ENCODE data around the gene ABCC1.
"Not testable (repeated sequence)": the region's sequence is repeated elsewhere in the genome, so short reads cannot be mapped to it uniquely, and the experiment has no call there.

ABCC1 gene

DNA sequence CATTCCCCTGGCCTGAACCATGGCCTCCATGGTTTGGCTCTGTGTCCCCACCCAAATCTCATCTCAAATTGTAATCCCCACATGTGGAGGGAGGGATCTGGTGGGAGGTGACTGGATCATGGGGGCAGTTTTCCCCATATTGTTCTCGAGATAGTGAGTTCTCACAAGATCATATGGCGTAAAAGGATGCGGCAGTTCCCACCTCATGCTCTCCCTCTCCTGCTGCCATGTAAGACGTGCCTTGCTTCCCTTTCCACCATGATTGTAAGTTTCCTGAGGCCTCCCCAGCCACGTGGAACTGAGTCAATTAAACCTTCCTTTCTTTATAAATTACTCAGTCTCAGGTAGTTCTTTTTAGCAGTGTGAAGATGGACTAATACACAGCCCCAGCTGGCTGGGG lies 212.4 kb downstream of the ABCC1 start:
- H3K27ac ChIP-seq (ENCODE audit: low read length); H3K27me3 ChIP-seq (ENCODE audit: insufficient read depth, low read length); H3K4me3 ChIP-seq (ENCODE audit: low read length); H3K36me3 ChIP-seq (ENCODE audit: insufficient read depth, low read depth, low read length); H3K9ac ChIP-seq (ENCODE audit: low read depth, low read length); H3K4me1 ChIP-seq (ENCODE audit: insufficient read depth, low read length): not testable (repeated sequence)
- peaks cover 17% of the 10 kb centered on the region for H3K9me3 ChIP-seq (ENCODE audit: insufficient read depth, low read depth, low read length)

DNA sequence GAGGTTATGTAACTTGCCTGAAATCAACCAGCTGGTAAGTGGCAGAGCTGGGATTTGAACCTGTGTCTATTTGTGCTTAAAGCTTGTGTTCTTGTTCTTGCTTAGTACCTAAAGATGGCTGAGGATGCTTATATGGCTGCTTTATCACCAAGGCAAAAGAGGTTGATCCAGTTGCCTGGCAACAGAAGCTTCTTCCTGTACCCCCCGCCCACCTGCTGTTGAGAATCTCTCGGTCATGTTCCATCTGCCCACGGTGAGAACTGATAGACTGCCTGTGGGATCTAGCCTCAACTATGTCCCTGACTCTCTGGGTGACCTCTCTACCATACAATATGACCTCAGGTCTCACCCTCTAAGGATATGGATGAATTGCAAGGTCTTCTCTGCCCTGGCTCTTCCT lies 213.2 kb downstream of the ABCC1 start:
- Histone ChIP-seq H3K4me3 (ENCODE audit: low read length) (no peak overlapping the region), H3K9me3 (ENCODE audit: insufficient read depth, low read depth, low read length) (peaks cover 15% of the 10 kb centered on the region), H3K27me3 (ENCODE audit: insufficient read depth, low read length) (no peaks in the 10 kb centered on the region; the same call in 1 of the 2 replicates), H3K36me3 (ENCODE audit: insufficient read depth, low read depth, low read length) (no peaks in the 10 kb centered on the region), H3K27ac (ENCODE audit: low read length) (no peak overlapping the region), H3K4me1 (ENCODE audit: insufficient read depth, low read length) (no peaks in the 10 kb centered on the region), H3K9ac (ENCODE audit: low read depth, low read length) (no peak overlapping the region)

DNA sequence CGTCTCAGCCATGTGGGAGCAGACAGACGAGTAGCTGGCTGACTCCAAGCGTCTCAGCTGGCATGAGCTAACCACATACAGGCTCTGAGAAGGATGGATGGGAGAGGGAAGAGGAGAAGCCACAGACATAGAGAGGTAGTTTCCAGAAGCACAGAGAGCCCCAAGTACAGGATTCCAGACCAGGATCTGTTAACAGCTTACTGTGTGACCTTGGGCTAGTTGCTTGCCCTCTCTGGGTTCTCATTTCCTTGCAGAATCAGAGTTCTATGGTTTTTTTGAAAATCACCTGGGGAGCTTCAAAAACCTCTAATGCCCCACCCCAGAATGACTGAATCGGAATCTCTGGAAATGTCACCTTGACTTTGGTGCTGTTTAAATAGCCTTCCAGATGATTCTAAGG lies 213.7 kb downstream of the ABCC1 start:
- H3K4me1 ChIP-seq (ENCODE audit: insufficient read depth, low read length) = no peaks in the 10 kb centered on the region
- no peaks in the 10 kb centered on the region for H3K36me3 ChIP-seq (ENCODE audit: insufficient read depth, low read depth, low read length)
- H3K9ac ChIP-seq (ENCODE audit: low read depth, low read length) = no peak overlapping the region
- H3K27me3 ChIP-seq (ENCODE audit: insufficient read depth, low read length) = no peaks in the 10 kb centered on the region; the same call in 1 of the 2 replicates
- H3K4me3 ChIP-seq (ENCODE audit: low read length) = no peak overlapping the region
- H3K27ac ChIP-seq (ENCODE audit: low read length) = no peak overlapping the region
- H3K9me3 ChIP-seq (ENCODE audit: insufficient read depth, low read depth, low read length) = peaks cover 15% of the 10 kb centered on the region

DNA sequence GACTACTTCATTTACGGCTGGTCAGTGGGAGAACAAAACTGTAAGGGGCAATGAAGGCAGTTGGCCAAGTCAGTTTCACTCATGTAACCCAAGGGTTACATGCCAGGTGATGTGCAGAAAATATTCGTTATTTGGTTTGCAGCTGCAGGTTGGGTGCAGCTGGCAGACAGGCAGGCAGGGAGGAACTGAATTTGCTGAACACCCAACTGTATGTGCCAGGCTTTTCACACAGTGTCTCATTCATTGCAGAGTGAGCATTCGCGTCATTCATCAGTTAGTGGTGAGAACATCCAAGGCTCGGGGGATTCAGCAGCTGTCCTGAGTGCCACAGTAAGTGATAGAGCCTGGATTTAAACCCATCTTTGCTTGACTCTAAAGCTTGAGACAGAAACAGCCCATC lies 214.2 kb downstream of the ABCC1 start:
- no peaks in the 10 kb centered on the region; the same call in 1 of the 2 replicates for H3K27me3 ChIP-seq (ENCODE audit: insufficient read depth, low read length)
- H3K36me3 ChIP-seq (ENCODE audit: insufficient read depth, low read depth, low read length) = no peaks in the 10 kb centered on the region
- H3K9me3 ChIP-seq (ENCODE audit: insufficient read depth, low read depth, low read length) = peaks cover 11% of the 10 kb centered on the region
- no peak overlapping the region for H3K9ac ChIP-seq (ENCODE audit: low read depth, low read length)
- H3K4me3 ChIP-seq (ENCODE audit: low read length) = no peak overlapping the region
- no peak overlapping the region for H3K27ac ChIP-seq (ENCODE audit: low read length)
- H3K4me1 ChIP-seq (ENCODE audit: insufficient read depth, low read length) = no peaks in the 10 kb centered on the region

DNA sequence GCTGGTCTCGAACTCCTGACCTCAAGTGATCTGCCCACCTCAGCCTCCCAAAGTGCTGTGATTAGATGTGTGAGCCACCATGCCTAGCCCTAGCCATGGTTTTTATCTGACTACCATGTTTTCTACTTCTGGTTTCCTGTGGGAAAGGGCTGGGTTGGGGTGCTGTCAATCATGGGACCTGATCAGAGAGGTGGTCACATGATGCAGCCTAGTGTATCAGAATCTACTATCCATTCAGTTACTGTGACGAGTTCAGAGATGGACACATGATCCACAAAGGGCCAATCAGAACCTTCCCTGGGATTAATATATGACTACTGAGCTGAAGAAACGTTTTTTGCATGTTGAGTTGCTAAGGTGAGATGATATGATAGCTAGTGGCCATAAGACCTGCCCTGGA lies 214.8 kb downstream of the ABCC1 start:
- Histone ChIP-seq H3K9ac (ENCODE audit: low read depth, low read length) (no peak overlapping the region), H3K36me3 (ENCODE audit: insufficient read depth, low read depth, low read length) (no peaks in the 10 kb centered on the region), H3K4me3 (ENCODE audit: low read length) (no peak overlapping the region), H3K27me3 (ENCODE audit: insufficient read depth, low read length) (no peaks in the 10 kb centered on the region; the same call in 1 of the 2 replicates), H3K9me3 (ENCODE audit: insufficient read depth, low read depth, low read length) (peaks cover 5% of the 10 kb centered on the region), H3K27ac (ENCODE audit: low read length) (no peak overlapping the region), H3K4me1 (ENCODE audit: insufficient read depth, low read length) (no peaks in the 10 kb centered on the region)

DNA sequence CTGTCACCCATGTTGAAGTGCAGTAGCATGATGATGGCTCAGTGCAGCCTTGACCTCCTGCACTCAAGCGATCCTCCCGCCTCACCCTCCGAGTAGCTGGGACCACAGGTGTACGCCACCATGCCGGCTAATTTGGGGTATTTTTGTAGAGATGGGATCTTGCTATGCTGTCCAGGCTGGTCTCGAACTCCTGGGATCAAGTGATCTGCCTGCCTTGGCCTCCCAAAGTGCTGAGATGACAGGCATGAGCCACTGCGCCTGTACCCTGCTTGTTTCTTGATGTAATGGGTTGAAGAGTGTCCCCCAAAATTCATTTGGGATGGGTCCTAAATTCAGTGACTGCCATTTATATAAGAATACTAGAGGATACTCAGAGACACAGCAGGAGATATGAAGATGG lies 216.7 kb downstream of the ABCC1 start:
- Histone ChIP-seq H3K9me3 (ENCODE audit: insufficient read depth, low read depth, low read length) (no peaks in the 10 kb centered on the region), H3K4me3 (ENCODE audit: low read length) (no peak overlapping the region), H3K4me1 (ENCODE audit: insufficient read depth, low read length) (no peaks in the 10 kb centered on the region), H3K36me3 (ENCODE audit: insufficient read depth, low read depth, low read length) (no peaks in the 10 kb centered on the region), H3K27ac (ENCODE audit: low read length) (no peak overlapping the region), H3K9ac (ENCODE audit: low read depth, low read length) (no peak overlapping the region), H3K27me3 (ENCODE audit: insufficient read depth, low read length) (no peaks in the 10 kb centered on the region; the same call in 1 of the 2 replicates)

DNA sequence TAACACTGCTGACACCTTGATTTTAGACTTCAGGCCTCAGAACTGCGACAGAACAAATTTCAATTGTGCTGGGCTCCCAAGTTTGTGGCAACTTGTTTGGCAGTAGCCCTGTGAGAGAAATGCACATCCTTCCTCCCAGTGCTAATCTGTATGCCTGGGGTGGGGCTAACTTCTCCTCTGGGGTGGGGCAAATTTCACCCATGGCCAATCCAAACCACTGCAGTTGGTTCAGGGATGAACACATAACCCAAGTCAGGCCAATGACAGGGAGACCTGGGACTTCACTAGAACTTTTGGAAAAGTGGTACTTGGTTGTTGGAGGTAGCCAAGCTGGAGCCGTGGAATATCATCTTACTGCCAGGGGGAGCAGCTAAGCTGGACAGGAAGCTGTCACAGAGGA lies 217.5 kb downstream of the ABCC1 start:
- Histone ChIP-seq H3K4me3 (ENCODE audit: low read length) (no peak overlapping the region), H3K27ac (ENCODE audit: low read length) (no peak overlapping the region), H3K9ac (ENCODE audit: low read depth, low read length) (no peak overlapping the region), H3K36me3 (ENCODE audit: insufficient read depth, low read depth, low read length) (no peaks in the 10 kb centered on the region), H3K27me3 (ENCODE audit: insufficient read depth, low read length) (no peaks in the 10 kb centered on the region), H3K4me1 (ENCODE audit: insufficient read depth, low read length) (no peaks in the 10 kb centered on the region), H3K9me3 (ENCODE audit: insufficient read depth, low read depth, low read length) (no peaks in the 10 kb centered on the region)

DNA sequence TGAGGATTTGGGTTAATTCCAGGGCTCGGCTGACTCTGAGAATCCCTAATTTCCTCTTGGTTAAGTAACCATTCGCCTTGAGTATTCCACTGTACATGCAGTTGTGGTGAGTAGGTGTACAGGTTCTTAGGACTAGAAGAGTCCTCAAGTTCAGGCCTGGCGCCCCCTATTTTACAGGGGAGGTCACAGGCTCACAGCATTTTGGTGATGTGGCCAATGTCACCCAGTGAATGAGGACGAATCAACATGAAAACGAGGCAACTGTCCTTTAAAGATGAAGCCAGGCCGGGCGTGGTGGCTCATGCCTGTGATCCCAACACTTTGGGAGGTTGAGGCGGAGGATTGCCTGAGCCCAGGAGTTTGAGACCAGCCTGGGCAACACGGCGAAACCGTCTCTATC lies 218.5 kb downstream of the ABCC1 start:
- Histone ChIP-seq H3K36me3 (ENCODE audit: insufficient read depth, low read depth, low read length) (no peaks in the 10 kb centered on the region), H3K27me3 (ENCODE audit: insufficient read depth, low read length) (no peaks in the 10 kb centered on the region), H3K9ac (ENCODE audit: low read depth, low read length) (no peak overlapping the region), H3K4me3 (ENCODE audit: low read length) (no peak overlapping the region), H3K4me1 (ENCODE audit: insufficient read depth, low read length) (no peaks in the 10 kb centered on the region), H3K9me3 (ENCODE audit: insufficient read depth, low read depth, low read length) (no peaks in the 10 kb centered on the region), H3K27ac (ENCODE audit: low read length) (no peak overlapping the region)

DNA sequence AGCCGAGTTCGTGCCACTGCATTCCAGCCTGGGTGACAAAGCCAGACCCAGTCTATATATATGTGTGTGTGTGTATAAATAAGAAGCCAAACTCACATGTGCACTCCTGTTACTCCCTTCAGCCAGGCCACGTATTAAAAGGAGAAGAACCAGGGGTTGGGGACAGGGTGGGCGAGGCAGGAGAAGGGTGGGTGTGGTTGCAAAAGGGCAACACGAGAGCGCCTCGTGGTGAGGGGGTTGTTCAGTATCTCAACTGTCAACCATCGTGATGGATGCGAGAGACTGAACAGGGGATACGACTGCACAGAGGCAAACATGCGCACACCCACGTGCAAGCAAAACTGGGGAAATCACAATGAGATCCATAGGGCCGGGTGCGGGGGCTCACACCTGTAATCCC lies 219.0 kb downstream of the ABCC1 start:
- Histone ChIP-seq H3K4me1 (ENCODE audit: insufficient read depth, low read length) (no peaks in the 10 kb centered on the region), H3K9me3 (ENCODE audit: insufficient read depth, low read depth, low read length) (no peaks in the 10 kb centered on the region), H3K4me3 (ENCODE audit: low read length) (no peak overlapping the region), H3K36me3 (ENCODE audit: insufficient read depth, low read depth, low read length) (no peaks in the 10 kb centered on the region), H3K27me3 (ENCODE audit: insufficient read depth, low read length) (no peaks in the 10 kb centered on the region), H3K27ac (ENCODE audit: low read length) (no peak overlapping the region), H3K9ac (ENCODE audit: low read depth, low read length) (no peak overlapping the region)

DNA sequence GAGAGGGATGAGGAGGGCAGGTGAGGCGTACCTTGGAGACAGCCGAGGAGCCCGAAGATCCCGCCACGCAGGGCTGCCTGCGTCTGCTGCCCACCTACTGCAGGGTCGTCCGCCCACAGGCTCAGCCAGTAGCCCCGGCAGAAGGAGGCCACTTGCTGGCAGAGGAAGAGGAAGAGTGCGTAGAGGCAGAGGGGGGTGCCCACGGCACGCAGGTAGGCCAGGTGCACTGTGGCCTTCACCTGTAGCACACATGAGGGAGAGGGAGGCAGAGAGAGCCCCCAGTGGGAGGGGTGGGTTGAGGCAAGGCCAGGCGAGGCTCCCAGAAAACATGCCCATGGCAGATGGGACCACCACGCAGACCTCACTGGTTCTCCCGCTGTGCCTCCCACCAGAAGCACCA lies 220.2 kb downstream of the ABCC1 start:
- no peak overlapping the region for H3K4me3 ChIP-seq (ENCODE audit: low read length)
- no peak overlapping the region for H3K9ac ChIP-seq (ENCODE audit: low read depth, low read length)
- no peaks in the 10 kb centered on the region for H3K27me3 ChIP-seq (ENCODE audit: insufficient read depth, low read length)
- no peaks in the 10 kb centered on the region for H3K4me1 ChIP-seq (ENCODE audit: insufficient read depth, low read length)
- H3K27ac ChIP-seq (ENCODE audit: low read length) = no peak overlapping the region
- H3K36me3 ChIP-seq (ENCODE audit: insufficient read depth, low read depth, low read length) = no peaks in the 10 kb centered on the region
- no peaks in the 10 kb centered on the region for H3K9me3 ChIP-seq (ENCODE audit: insufficient read depth, low read depth, low read length)

DNA sequence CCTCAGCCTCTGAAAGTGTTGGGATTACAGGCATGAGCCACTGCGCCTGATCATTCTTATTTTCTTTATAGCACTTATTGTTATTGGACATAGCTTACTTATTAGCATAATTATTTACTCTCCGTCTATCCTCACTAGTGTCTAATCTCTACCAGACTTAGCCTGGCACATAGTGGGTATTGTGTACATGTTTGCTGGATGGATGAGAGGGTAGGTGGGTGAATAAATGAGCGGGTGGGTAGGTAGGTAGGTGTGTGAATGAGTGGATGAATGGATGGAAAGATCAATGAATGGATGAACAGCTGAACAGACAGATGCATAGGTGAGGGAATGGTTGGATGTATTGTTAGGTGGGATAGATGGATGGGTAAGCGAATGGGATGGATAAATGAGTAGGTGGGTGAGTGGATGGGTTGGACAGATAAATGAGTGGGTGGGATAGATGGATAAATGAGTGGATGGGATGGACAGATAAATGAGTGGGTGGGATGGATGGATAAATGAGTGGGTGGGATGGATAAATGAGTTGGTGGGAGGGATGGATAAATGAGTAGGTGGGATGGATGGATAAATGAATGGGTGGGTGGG lies 222.0 kb downstream of the ABCC1 start:
- Histone ChIP-seq H3K9me3 (ENCODE audit: insufficient read depth, low read depth, low read length) (0 out of 2 replicates have a peak, but pooled peaks cover 3% of the 10 kb centered on the region), H3K27ac (ENCODE audit: low read length) (no peak overlapping the region), H3K4me3 (ENCODE audit: low read length) (no peak overlapping the region), H3K36me3 (ENCODE audit: insufficient read depth, low read depth, low read length) (no peaks in the 10 kb centered on the region), H3K27me3 (ENCODE audit: insufficient read depth, low read length) (no peaks in the 10 kb centered on the region), H3K4me1 (ENCODE audit: insufficient read depth, low read length) (no peaks in the 10 kb centered on the region), H3K9ac (ENCODE audit: low read depth, low read length) (no peak overlapping the region)

DNA sequence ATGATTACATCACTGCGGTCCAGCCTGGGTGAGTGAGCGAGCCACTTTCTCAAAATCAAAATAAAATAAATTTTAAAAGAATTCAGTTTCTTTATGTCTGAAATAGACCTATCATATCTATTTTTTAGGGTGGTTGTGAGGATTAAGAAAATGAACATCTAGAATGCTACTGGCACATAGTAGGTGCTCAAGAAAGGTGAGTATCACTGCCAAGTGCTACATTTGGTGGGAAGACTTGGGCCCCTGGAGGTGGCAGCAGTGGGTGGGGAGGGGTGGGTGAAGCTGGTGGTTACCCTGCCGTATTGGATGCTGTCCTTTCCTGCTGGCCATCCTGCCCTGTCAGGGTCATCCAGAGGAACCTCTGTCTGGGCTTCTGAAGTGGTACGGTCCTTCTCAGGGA lies 223.6 kb downstream of the ABCC1 start:
- H3K9ac ChIP-seq (ENCODE audit: low read depth, low read length) = no peak overlapping the region
- H3K27ac ChIP-seq (ENCODE audit: low read length) = no peak overlapping the region
- H3K36me3 ChIP-seq (ENCODE audit: insufficient read depth, low read depth, low read length) = no peaks in the 10 kb centered on the region
- H3K4me3 ChIP-seq (ENCODE audit: low read length) = no peak overlapping the region
- H3K4me1 ChIP-seq (ENCODE audit: insufficient read depth, low read length) = no peaks in the 10 kb centered on the region
- H3K9me3 ChIP-seq (ENCODE audit: insufficient read depth, low read depth, low read length) = 0 out of 2 replicates have a peak, but pooled peaks cover 4% of the 10 kb centered on the region
- H3K27me3 ChIP-seq (ENCODE audit: insufficient read depth, low read length) = no peaks in the 10 kb centered on the region

All from iPS-20b (cell line).